GM18505 (cell line): Measurements from ENCODE around the gene BSPRY.
"Not testable (repeated sequence)": the region's sequence is repeated elsewhere in the genome, so short reads cannot be mapped to it uniquely, and the experiment has no call there.

Source experiments
- ATAC-seq: cut with Tn5 transposase; IDR thresholded peaks from one replicate; pipeline ENCODE4 v1.9.1; 2021; ENCODE audit not compliant: unreplicated experiment
- POLR2A ChIP-seq: IDR thresholded peaks from 4 replicates; pipeline ENCODE4 v1.6.1; 2011; ENCODE audit warnings: borderline replicate concordance; ENCODE audit not compliant: insufficient read depth, insufficient read length; ENCODE audit errors: extremely low read depth

Gene BSPRY

DNA sequence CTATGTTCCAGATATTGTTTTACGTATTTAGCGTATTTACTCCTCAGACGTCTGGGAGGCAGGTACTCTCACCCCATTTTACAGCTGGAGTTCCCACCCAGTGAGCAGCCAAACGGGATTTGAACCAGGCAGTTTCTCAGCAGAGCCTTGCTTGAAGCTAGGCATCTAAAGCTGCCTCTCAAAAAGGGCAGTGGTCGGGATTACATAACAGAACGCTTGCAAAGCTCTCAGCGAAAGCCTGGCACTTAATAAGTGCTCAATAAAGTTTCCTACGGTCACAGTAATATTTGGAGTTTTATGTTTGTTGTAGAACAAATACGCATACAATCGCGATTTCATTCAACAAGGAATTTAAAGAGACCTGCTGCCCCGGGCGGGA lies 286 bp upstream of the BSPRY start:
- no peak for ATAC-seq
- no peak for TF ChIP-seq POLR2A

DNA sequence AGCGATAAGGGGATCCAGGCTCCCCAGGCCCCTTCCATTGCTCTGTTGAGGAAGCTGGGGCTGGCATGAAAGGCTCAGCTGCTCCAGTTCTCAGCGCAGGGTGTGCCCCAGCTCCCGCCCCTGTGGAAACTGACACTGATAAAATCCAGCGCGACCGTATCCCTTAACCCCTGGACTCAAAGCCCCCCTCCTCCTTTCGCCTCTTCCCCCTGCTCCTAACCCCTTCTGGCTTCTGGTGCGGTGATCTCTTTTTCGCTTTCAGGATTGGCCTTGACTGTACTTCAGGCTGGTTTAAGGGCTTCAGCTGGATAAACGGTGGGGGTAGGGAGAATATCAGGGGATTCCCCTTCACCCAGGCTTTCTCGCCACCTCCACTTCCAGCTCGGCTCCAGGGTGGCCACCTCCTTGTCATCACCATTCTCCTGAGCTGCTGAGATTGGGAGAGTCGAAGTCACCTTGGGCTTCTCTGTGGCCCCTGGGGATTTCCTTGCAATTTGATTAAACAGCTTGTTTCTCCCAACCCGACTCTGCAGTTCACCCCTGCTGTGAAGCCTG lies 843 bp downstream of the BSPRY start:
- no peak for ATAC-seq
- TF ChIP-seq POLR2A: peak; percentile 2

DNA sequence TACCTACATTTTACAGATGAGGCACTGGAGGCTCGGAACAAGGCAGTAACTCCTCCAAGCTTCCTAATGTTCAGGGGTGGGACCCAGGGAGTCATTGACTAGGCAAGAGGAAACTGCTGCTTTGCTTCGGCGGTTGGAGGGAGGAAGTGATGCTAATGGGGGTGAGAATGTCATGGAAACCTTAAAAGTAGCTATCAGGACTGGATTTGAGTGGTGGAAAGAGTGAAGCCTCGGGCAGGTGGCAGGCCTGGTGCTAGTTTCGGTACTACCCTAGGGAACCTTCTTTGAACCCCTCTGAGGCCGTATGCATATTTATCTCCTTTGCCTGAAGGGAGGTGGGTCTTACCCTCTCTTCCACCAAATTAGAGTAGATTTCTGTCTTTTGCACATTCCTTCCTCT lies 1.6 kb downstream of the BSPRY start:
- no peak for TF ChIP-seq POLR2A
- ATAC-seq: peak; percentile 41

DNA sequence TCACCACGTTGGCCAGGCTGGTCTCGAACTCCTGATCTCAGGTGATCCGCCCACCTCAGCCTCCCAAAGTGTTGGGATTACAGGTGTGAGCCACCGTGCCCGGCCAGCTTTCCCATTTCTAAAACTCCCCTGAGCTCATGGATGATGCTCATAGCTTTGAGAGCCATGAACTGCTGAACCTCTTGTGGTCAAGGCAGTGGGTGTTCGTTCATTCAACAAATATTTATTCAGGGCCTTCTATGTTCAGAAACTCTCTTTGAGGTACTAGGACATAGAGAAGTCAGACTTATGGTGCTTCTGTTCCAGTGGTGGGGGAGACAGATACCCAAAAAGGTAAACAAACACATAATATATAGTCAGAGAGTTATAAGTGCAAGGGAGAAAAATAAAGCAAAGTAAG lies 2.7 kb downstream of the BSPRY start:
- no peak for ATAC-seq
- no peak for TF ChIP-seq POLR2A

DNA sequence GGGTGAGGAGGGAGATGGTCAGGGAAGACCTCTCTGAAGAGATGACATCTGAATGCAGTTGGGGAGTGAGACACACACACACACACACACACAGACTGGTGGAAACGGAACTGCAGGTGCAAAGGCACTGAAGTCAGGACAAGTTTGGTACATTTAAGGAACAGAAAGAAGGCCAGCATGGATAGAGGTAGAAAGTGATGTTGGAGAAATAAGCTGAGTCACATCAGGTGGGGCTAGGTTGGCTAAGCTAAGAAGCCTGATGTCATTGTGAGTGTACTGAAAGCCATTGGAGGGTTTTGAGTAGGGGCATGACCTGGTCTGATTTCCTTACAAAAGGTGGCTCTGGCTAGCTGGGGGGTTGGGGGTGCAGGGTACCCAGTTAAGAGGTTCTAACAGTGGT lies 3.1 kb downstream of the BSPRY start:
- TF ChIP-seq POLR2A: no peak
- no peak for ATAC-seq

- ATAC-seq: no peak
- TF ChIP-seq POLR2A: no peak
Measured at GRCh38 chr9:113355040-113355596, 5.8 kb downstream of the BSPRY start.

GRCh38 chr9:113356686-113357292 lies 7.4 kb downstream of the BSPRY start:
- no peak for ATAC-seq
- TF ChIP-seq POLR2A: no peak

GRCh38 chr9:113359385-113359784 lies 10.0 kb downstream of the BSPRY start:
- TF ChIP-seq POLR2A: no peak
- no peak for ATAC-seq

- ATAC-seq: no peak
- TF ChIP-seq POLR2A: no peak
Measured at GRCh38 chr9:113360242-113360842, 11.0 kb downstream of the BSPRY start.

DNA sequence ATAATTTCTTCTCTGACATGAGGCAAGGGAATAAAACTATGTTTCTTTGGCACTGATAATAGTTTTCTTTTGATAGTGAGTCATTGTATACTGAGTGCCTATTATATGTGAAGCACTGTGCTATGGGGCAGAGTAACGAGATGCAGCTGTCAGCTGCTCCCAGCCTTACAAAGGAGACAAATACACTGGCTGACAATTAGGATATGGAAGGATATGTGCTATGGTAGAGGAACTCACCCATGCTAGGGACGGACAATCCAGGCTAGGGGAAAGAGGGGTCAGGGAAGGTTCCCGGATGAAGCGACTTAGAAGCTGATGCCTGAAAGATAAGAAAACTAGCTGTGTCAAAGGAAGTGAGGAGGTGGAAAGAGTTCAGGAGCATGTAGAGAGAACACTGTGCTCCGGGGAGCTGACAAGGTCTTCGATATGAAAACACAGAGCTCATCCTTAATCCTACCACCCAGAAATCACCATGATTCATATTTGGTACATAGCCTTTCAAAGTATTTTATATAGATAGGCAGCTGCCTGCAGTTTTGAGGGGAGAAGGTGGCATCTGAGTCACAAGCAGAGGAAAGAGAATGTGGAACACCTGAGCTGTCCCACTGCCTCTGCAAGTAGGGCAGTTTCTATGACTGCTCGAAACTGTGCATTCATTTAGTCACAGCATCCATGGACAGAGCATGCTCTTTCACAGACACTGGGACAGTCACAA lies 12.1 kb downstream of the BSPRY start:
- ATAC-seq: no peak
- TF ChIP-seq POLR2A: no peak

- TF ChIP-seq POLR2A: no peak
- ATAC-seq: no peak
Measured at GRCh38 chr9:113363336-113363735, 14.0 kb downstream of the BSPRY start.

- TF ChIP-seq POLR2A: no peak
- no peak for ATAC-seq
Measured at GRCh38 chr9:113364951-113365350, 15.6 kb downstream of the BSPRY start.

- ATAC-seq: not testable (repeated sequence)
Measured at GRCh38 chr9:113365652-113366051, 16.3 kb downstream of the BSPRY start.
